ENCODE measurements around the gene BLTP2. TPM values are rescaled to one million over a fixed set of nuclear protein-coding genes. Genes with fewer than 3 reads are reported as not detected.

The BLTP2 gene
- 74.2 and 90.4 TPM in 2 replicates for total RNA-seq

DNA sequence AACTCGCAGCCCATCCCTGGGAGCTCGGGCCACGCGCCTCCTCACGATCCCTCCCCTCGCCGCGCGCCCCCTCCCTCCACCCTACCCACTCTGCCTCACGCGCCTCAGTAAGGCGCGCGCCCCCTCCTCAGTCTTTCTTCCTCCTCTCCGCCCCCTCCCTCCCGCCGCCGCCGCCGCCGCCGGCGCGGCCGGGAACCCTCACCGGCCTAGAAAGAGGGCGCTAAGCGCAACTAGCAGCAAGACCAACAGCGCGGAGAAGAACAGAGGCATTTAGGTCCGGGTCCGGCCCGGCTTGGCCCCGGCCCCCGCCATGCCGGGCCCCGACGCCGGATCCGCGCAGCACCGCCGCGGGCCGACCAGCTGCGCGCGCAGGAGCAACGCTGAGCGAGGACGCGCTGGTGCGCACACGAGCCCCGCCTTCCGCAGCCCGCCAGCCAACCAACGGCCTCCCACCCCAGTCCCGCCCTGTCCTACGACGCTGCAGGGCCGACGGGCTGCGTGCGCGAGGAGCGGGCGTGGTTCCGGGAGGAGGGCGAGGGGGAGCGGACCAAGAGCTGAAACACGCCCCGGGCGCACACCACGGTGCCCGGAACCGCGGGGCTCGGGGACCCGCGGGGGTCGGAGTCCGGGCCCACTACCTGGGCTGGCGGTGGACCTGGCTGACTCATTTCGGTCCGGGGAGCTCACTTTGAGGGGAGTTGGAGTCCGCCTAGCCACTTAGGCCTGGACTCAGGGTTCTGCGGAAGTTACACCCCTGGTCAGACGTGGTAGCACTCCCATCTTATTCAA lies at the start of gene BLTP2:
Gene BLTP2 (minus strand): TSS at position 372 of the 789 bp plus-strand sequence. CDS start 102 bp downstream, at position 270.

DNA sequence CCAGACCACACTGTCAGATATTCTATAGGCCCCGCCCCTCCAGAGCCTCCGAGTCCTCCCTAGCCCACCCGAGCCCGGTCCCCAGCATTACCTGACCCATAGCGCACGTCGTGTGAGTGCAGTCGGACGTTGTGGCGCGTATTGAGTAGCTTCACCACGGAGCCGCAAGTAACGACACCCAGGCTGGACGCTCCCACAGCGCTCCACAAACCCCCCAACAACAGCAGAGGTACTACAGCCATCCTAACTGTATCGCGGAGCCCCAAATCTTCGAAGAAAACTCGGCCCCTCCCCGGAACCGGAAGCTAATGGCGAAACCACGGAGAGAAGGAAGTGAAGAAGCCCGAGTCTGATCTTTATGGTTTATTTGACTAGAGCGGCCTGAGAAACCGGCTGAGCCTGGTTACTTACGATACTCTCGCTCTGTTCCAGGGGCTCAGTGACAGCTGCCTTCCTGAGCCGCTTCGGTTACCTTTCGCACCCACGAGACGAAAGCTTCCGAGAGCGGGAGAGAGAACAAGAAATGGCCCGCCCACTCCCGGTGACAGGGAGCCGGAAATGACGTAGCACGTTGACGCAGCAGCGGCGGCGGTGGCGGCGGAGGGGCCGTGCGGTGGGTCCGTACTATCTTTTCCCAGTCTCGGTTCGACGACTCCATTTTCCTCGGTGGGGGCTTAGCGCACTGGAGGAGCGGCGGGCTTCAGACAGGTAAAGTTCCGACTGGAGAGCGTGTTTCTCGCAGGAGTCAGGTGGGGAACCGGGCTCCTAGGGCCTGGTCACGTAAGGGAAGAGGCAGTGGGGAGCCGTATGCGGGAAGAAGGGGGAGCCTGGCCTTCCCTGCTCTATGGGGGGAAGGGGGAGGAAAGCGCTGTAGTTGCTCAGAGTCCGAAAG lies 16.9 kb upstream of the BLTP2 start, which contains the start of the genes SDF2 and SUPT6H:
Gene SDF2 (minus strand): TSS at position 272 of the 892 bp plus-strand sequence. CDS start 30 bp downstream, at position 242.
Gene SUPT6H (plus strand): TSS at position 571 of the 892 bp plus-strand sequence. CDS start 11,197 bp downstream, outside the sequence.

DNA sequence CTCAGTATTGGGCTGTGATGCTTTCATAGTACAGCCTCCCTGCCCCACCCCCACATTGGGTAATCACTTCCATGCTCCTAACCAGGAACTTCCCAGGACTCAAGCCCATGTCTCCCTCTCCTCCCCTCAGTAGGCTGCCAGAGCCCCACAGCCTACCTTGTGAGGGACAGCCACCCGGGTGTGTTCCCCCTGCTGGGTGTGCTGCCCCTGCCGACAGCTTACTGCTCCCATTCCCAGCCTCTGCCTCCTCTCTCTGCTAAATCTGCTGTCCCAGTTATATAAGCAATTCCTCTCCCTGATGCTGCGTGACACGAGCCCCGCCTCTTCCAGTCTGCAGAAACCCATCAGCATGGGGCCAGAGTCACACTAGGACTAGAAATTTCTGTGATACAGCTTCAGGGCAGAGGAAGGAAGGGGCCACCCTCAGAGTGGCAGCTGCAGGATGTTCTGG lies 31.0 kb downstream of the BLTP2 start, which contains the start of gene RSKR:
Gene RSKR (minus strand): TSS at position 255 of the 451 bp plus-strand sequence. CDS start 24 bp downstream, at position 231.

DNA sequence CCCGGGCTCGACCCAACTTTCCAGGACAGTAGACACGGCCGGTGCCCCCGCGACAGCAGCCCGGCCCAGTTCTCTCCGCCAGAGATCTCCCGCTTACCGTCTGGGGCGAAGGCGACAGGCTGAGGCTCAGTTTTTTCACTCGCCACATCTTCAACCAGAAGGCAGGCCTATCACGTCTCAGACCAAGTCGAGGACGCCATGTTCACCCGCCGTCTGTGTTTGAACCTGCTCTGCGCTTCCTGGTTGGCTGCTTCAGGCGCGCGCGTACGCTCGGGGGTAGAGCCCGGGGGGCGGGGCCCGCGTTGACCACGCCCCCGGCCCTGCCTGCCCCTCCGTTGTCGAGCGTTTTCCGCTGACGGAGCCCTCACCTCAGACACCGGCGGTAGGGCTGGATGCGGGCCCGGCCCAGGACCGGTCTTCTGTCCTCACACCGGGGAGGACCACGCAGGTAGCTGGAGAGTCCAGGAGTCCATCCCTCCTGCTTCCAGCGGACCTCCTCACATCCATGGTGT lies 46.1 kb downstream of the BLTP2 start, which contains the start of gene SPAG5:
Gene SPAG5 (minus strand): TSS at position 227 of the 512 bp plus-strand sequence. CDS start 79 bp downstream, at position 148.

Other genes with a start within 250 kb of the BLTP2 start
- 3.7 and 3.9 TPM in 2 replicates for gene SLC46A1, start 238.9 kb downstream of the BLTP2 start, total RNA-seq
- gene SLC13A2, start 171.5 kb downstream of the BLTP2 start, total RNA-seq, result not detected in 2 replicates
- gene FOXN1, start 138.8 kb downstream of the BLTP2 start, total RNA-seq, result not detected in 2 replicates
- 23.6 and 27.8 TPM in 2 replicates for gene UNC119, start 92.5 kb downstream of the BLTP2 start, total RNA-seq
- 46.3 and 60.7 TPM in 2 replicates for gene PIGS, start 73.6 kb downstream of the BLTP2 start, total RNA-seq
- gene ALDOC, start 68.3 kb downstream of the BLTP2 start, total RNA-seq, result 93.7 and 95.1 TPM in 2 replicates
- gene SPAG5, start 46.1 kb downstream of the BLTP2 start, total RNA-seq, result 4.0 and 4.3 TPM in 2 replicates
- 0.68 and 2.8 TPM in 2 replicates for gene RSKR, start 31.0 kb downstream of the BLTP2 start, total RNA-seq
- gene SDF2, start 16.7 kb upstream of the BLTP2 start, total RNA-seq, result 48.0 and 75.1 TPM in 2 replicates
- gene SUPT6H, start 17.0 kb upstream of the BLTP2 start, total RNA-seq, result 38.2 and 55.4 TPM in 2 replicates
- gene PROCA1, start 66.7 kb upstream of the BLTP2 start, total RNA-seq, result 1.0 and 1.9 TPM in 2 replicates
- 203 and 253 TPM in 2 replicates for gene RAB34, start 72.7 kb upstream of the BLTP2 start, total RNA-seq
- 666 and 767 TPM in 2 replicates for gene RPL23A, start 74.8 kb upstream of the BLTP2 start, total RNA-seq
- gene TLCD1, start 81.1 kb upstream of the BLTP2 start, total RNA-seq, result 7.0 and 11.3 TPM in 2 replicates
- gene NEK8, start 83.6 kb upstream of the BLTP2 start, total RNA-seq, result 2.8 and 3.3 TPM in 2 replicates
- gene TRAF4, start 98.9 kb upstream of the BLTP2 start, total RNA-seq, result 8.7 and 10.7 TPM in 2 replicates
- 7.8 and 9.2 TPM in 2 replicates for gene FAM222B, start 197.6 kb upstream of the BLTP2 start, total RNA-seq
- gene ERAL1, start 209.9 kb upstream of the BLTP2 start, total RNA-seq, result 25.0 and 36.9 TPM in 2 replicates